Activated naive CD8-positive, alpha-beta T cell treated with anti-CD3 and anti-CD28 coated beads, Interleukin-2, amount 10 ng/mL, durations not matched to agents 7 days and 5 days (primary cell): Measurements from ENCODE around the gene TRIB2. TPM values are rescaled to one million over a fixed set of nuclear protein-coding genes. Genes with fewer than 3 reads are reported as not detected.

Experiments used
- ATAC-seq: fragments of 150-1000 bp; cut with Tn5 transposase; one replicate; pipeline ENCODE4 v1.10.0; 2021; ENCODE audit warnings: low read depth, moderate library complexity
- POLR2A ChIA-PET: fragments of 350-600 bp; sonication (Branson Sonifier 250); formaldehyde crosslinking; loops from one replicate; lab custom pipeline; 2021; ENCODE audit warnings: antibody characterized with exemption; lab: Charles Lee
- DNase-seq: peaks from one replicate; pipeline ENCODE4 v3.0.0; 2021
- H3K27ac Mint-ChIP-seq: one replicate; pipeline ENCODE4 v1.8.0; 2022; ENCODE audit warnings: mild to moderate bottlenecking, mixed read lengths
- H3K27me3 Mint-ChIP-seq: one replicate; pipeline ENCODE4 v1.8.0; 2022; ENCODE audit warnings: mild to moderate bottlenecking, moderate library complexity, mixed read lengths
- H3K36me3 Mint-ChIP-seq: one replicate; pipeline ENCODE4 v1.8.0; 2021; ENCODE audit warnings: mild to moderate bottlenecking, mixed read lengths
- H3K4me1 Mint-ChIP-seq: one replicate; pipeline ENCODE4 v1.8.0; 2021; ENCODE audit warnings: mixed read lengths
- H3K4me3 Mint-ChIP-seq: one replicate; pipeline ENCODE4 v1.8.0; 2022; ENCODE audit warnings: mild to moderate bottlenecking, moderate library complexity, mixed read lengths
- H3K9me3 Mint-ChIP-seq: one replicate; pipeline ENCODE4 v1.8.0; 2021; ENCODE audit warnings: mixed read lengths
- total RNA-seq, 2 experiments: library from RNA; stranded (reverse); gene quantifications; one replicate each; pipeline ENCODE4 v1.2.3, GENCODE V29; 2021

The TRIB2 gene
- total RNA-seq, 2 experiments from 2014 or later, result 48.7 to 54.0 TPM

DNA sequence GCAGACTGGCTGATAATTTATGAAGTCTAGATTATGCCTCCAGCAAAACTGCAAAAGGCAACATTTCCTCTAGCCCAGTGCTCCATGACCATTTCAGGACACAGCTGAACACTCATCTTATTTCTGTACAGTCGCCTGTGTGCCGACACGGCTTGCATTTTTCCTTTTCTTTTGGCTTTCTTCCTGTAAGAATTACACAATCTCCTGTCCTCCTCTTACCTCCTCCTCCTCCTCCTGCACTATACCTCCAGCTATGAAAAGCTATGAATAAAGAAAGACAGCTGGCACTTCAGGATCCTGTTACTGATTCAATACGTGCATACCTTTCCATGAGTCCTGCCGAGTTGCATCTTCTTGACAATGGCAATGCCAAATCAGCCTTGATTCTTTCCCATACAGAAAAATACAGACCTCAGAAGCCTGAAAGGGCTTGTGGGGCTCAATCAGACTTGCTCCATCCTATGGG is 32.2 kb upstream of the TRIB2 start:
- no peak for ATAC-seq
- H3K36me3 Mint-ChIP-seq, result peaks cover 2% of the 10 kb centered on the region

DNA sequence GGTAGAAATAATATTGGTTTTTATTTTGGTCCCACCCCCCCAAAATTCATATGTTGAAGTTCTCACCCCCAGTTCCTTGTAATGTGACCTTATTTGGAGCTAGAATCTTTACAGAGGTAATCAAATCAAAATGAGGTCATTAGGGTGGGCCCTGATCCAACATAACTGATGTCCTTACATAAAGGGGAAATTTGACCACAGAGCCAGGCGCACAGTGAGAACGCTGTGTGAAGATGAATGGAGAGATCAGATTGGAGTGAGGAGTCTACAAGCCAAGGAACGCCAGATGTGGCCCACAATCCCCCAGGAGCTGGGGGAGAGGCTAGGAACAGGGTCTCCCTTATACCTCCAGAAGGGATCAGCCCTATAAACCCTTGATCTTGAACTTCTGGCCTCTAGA is 31.6 kb upstream of the TRIB2 start:
- DNase-seq, result no peak
- Mint-ChIP-seq H3K4me1 (no peaks in the 10 kb centered on the region), H3K36me3 (no peaks in the 10 kb centered on the region), H3K9me3 (no peaks in the 10 kb centered on the region), H3K27me3 (peaks cover 11% of the 10 kb centered on the region), H3K4me3 (no peak overlapping the region), H3K27ac (no peak overlapping the region)
- POLR2A ChIA-PET, result no interaction called here
- ATAC-seq, result no peak

More for the DNA sequence above, 32.2 kb upstream of the TRIB2 start:
- Mint-ChIP-seq H3K27ac (no peak overlapping the region), H3K4me1 (no peaks in the 10 kb centered on the region), H3K9me3 (peaks cover 3% of the 10 kb centered on the region), H3K27me3 (peaks cover 11% of the 10 kb centered on the region), H3K4me3 (no peak overlapping the region)
- POLR2A ChIA-PET, result interaction anchor here (0.5 kb wide), 1 partner anchor 171 kb away, joined by 4 read pairs; no protein-coding TSS in a partner anchor
- DNase-seq, result no peak

DNA sequence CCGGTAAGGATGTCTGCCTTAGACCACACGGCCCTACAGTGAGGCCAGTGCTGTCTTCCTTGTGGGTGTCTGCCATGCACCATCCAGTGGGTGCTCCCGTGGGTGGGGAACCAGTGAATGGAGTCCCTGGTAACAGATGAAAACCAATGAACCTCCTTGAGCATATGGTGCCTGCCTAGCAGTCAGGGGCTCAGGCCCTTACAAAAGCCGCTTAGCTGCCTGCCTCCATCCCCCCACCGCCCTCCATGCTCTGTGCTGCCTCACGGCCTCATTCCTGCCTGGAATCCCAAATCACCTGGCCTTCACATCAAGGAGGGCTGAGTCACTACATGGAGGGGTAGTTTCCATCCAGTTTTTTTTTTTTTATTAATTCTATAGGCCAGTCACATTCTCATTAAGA is 30.8 kb upstream of the TRIB2 start:
- POLR2A ChIA-PET, result no interaction called here
- peaks cover 11% of the 10 kb centered on the region for H3K27me3 Mint-ChIP-seq
- H3K4me3 Mint-ChIP-seq, result no peak overlapping the region
- ATAC-seq (no peak), DNase-seq (no peak)
- H3K9me3 Mint-ChIP-seq, result no peaks in the 10 kb centered on the region
- no peaks in the 10 kb centered on the region for H3K36me3 Mint-ChIP-seq
- H3K27ac Mint-ChIP-seq, result no peak overlapping the region
- no peaks in the 10 kb centered on the region for H3K4me1 Mint-ChIP-seq

DNA sequence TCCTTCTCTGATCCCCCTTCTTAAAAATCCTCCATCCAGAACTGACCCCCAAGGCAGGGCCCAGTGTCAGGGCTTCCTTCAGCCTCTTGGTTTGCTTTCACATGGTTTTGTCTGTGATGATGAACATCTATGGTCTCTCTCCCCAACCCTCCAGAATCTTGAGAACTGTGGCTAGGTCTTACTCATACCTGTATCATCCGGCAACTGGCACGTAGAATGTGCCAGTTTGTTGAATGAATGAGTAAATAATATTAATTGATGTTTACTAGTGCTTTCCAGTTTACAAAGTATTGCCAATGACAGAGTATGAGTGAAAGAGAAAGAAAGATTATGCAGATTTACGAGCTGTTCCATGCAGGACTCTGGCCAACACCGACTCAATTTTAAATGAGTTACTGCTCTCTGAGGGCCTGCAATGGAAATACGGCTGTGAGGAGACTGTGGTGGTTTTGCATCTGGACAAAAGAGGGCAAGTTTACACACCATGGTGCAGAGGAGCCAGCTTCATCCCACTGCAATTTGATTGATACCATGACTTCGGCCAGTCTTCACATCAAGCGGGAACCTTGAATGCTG is 29.9 kb upstream of the TRIB2 start:
- POLR2A ChIA-PET, result no interaction called here
- no peak overlapping the region for H3K27ac Mint-ChIP-seq

DNA sequence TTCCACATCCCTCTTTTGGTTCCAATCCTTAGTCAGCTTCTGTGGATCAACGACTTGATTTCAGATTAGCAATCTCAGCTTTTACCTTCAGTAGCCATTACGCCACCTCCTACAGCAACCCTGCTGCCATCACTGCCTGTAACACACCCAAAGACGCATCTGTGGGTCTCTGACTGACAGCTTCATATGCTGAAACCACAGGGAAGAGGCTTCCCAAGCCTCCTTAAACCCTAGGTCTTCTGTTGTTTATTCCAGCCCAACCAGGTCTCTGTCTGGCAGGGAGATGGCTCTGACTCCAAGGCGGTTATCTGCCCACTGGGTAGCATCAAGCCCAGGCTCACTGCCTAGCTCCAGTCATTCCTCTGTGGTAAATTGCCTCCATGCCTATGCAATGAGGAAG is 28.6 kb upstream of the TRIB2 start:
- H3K4me3 Mint-ChIP-seq, result no peak overlapping the region
- POLR2A ChIA-PET, result no interaction called here
- ATAC-seq, result no peak

More for the DNA sequence above, 29.9 kb upstream of the TRIB2 start:
- Mint-ChIP-seq H3K4me1 (no peaks in the 10 kb centered on the region), H3K4me3 (no peak overlapping the region), H3K27me3 (peaks cover 11% of the 10 kb centered on the region), H3K9me3 (peaks cover 1% of the 10 kb centered on the region), H3K36me3 (no peaks in the 10 kb centered on the region)
- ATAC-seq (no peak), DNase-seq (no peak)

DNA sequence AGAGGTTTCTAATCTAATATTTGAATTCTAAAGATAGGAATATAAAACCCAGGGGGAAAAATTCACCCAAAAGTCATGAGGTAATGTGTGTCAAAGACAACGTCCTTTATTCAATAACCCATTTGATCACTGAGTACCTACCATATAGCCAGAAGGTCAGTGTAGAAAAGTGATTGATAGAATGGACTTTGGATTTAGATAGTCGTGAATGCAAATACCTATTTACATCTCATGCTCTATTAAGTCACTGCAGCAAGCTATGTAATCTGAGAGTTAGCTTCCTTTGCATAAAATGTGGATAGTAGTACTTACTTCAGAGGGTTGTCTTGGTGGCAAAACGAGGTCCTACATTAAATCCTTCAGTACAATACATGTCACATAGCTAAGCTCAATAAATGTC is 27.8 kb upstream of the TRIB2 start:
- POLR2A ChIA-PET, result no interaction called here
- H3K27me3 Mint-ChIP-seq, result peaks cover 8% of the 10 kb centered on the region
- peaks cover 5% of the 10 kb centered on the region for H3K36me3 Mint-ChIP-seq
- H3K9me3 Mint-ChIP-seq, result peaks cover 8% of the 10 kb centered on the region
- DNase-seq (no peak), ATAC-seq (no peak)
- H3K4me1 Mint-ChIP-seq, result peaks cover 3% of the 10 kb centered on the region
- H3K27ac Mint-ChIP-seq, result no peak overlapping the region
- H3K4me3 Mint-ChIP-seq, result no peak overlapping the region

More for the DNA sequence above, 28.6 kb upstream of the TRIB2 start:
- H3K27me3 Mint-ChIP-seq, result peaks cover 8% of the 10 kb centered on the region
- DNase-seq, result no peak
- no peak overlapping the region for H3K27ac Mint-ChIP-seq
- peaks cover 6% of the 10 kb centered on the region for H3K9me3 Mint-ChIP-seq
- H3K36me3 Mint-ChIP-seq, result peaks cover 3% of the 10 kb centered on the region
- peaks cover 3% of the 10 kb centered on the region for H3K4me1 Mint-ChIP-seq

DNA sequence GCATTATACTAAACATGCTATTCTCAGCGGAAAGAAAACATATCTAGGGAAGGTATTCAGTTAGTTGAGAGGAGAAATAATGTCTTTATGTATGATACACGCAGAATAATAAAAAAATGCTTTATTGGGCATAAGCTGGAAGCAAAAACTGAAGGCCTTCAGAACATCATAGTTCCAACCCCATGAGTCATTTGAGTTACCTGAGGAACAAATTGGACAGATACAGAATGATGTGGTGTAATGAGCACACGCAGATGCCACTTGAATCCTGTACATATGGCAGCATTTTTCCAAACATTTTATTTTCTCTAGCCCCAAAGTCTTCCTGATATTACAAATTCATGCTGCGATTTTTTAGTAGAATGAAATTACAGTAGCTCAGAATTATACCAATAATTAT is 23.2 kb upstream of the TRIB2 start:
- POLR2A ChIA-PET, result no interaction called here
- peaks cover 10% of the 10 kb centered on the region for H3K9me3 Mint-ChIP-seq
- DNase-seq, result no peak
- no peaks in the 10 kb centered on the region for H3K27me3 Mint-ChIP-seq
- H3K4me1 Mint-ChIP-seq, result peaks cover 3% of the 10 kb centered on the region
- H3K36me3 Mint-ChIP-seq, result peaks cover 5% of the 10 kb centered on the region
- H3K4me3 Mint-ChIP-seq, result no peak overlapping the region
- no peak overlapping the region for H3K27ac Mint-ChIP-seq
- ATAC-seq, result no peak

DNA sequence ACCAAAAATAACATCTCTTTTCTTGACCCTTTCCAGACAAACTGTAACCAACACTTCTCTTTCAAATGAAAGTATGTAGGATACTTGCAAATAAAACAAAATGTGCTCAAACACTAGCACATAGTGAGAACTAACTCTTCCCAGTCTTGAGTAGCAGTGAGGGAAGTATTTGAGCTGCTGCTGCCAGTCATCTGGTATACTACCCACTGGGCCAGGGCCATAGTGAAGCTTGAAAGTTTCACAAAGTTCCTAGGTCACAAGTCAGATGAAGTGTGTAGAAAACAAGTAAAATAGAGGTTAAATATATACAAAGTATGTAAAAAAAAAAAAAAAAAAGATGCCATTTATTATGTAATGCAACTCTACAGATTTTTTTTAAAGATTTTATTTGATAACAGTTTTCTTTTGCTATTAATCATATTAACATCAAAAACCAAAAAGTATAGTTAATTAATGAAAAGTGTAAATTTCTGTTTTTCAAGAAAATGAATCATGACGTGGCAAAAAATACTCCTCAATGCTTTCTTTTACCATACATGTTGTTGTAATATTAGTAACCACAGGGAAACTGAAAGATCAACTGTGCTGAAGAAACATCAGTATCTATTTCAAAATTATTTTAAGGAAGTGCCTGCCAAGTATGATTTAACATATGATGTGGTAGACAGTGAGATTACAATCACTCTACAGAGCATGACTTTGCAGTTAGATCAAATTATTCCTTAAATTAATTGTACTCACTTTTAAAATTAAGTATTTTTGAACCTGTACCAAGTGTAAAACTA is 21.6 kb upstream of the TRIB2 start:
- no peak overlapping the region for H3K27ac Mint-ChIP-seq
- ATAC-seq (no peak), DNase-seq (no peak)
- H3K4me3 Mint-ChIP-seq, result no peak overlapping the region
- peaks cover 3% of the 10 kb centered on the region for H3K4me1 Mint-ChIP-seq
- peaks cover 2% of the 10 kb centered on the region for H3K27me3 Mint-ChIP-seq
- peaks cover 5% of the 10 kb centered on the region for H3K36me3 Mint-ChIP-seq
- H3K9me3 Mint-ChIP-seq, result peaks cover 10% of the 10 kb centered on the region
- POLR2A ChIA-PET, result interaction anchor here (0.6 kb wide), 1 partner anchor 194 kb away, joined by 4 read pairs; no protein-coding TSS in a partner anchor

DNA sequence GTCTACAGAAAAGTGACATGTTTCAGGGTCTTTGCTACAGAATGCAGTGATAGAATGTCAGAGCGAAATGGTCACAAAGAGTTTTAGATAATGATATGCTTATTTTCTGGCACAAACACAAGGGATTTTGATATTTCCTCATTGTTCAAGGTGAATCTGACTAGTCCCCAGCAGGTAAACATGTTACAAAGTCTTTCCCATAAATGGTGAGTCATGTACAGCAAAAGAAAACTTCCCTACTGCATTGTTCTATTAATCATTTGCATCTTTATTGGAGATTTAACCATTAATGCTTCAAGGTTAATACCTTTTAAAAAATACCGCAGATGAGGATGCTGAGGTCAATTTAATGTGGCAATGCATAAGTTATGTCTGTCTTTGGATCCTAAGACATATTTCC is 19.1 kb upstream of the TRIB2 start:
- Mint-ChIP-seq H3K9me3 (peaks cover 5% of the 10 kb centered on the region), H3K4me3 (no peak overlapping the region), H3K27me3 (peaks cover 2% of the 10 kb centered on the region), H3K27ac (no peak overlapping the region), H3K4me1 (peaks cover 7% of the 10 kb centered on the region), H3K36me3 (peaks cover 2% of the 10 kb centered on the region)
- POLR2A ChIA-PET, result no interaction called here
- ATAC-seq (no peak), DNase-seq (no peak)

DNA sequence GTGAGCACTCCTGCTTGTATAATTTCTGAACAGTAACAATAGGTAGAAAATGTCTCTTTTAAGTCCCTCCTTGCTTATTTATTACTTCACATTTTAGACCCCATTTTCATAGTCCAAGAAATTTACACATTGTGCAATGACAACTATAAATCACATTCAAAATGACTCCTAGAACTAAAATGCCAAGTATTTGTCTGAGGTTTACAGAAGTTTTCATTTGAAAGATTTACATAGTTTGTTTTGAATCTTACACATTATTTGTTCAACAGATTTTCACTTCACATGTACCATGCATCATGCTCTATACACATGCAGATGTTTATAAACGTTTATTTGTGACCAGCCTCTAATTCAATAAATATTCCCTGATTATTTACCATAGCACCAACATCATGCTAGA is 15.7 kb upstream of the TRIB2 start:
- Mint-ChIP-seq H3K27me3 (peaks cover 2% of the 10 kb centered on the region), H3K4me1 (peaks cover 13% of the 10 kb centered on the region), H3K4me3 (no peak overlapping the region), H3K36me3 (peaks cover 7% of the 10 kb centered on the region), H3K9me3 (peaks cover 13% of the 10 kb centered on the region), H3K27ac (no peak overlapping the region)
- POLR2A ChIA-PET, result no interaction called here
- no peak for DNase-seq
- no peak for ATAC-seq

DNA sequence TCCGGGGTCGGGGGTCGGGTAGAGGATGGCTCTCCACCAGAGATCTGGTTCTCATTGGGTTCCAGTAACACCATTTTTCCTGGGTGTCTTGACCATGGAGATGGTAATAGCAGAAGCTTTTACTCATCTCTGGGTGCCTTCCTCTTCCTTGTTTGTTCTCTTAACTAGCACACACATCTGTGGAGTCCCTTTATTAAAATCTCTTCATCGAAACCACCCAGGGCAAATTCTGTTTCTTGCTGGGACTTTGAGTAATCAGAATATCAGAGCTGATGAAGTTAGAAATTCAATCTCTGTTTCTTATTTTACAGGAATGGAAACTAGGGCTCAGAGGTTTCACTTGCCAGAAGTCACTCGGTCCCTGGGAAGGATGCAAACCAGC is 15.0 kb upstream of the TRIB2 start:
- ATAC-seq (no peak), DNase-seq (no peak)
- no peak overlapping the region for H3K27ac Mint-ChIP-seq
- peaks cover 13% of the 10 kb centered on the region for H3K9me3 Mint-ChIP-seq
- H3K4me1 Mint-ChIP-seq, result peaks cover 13% of the 10 kb centered on the region
- no peak overlapping the region for H3K4me3 Mint-ChIP-seq
- peaks cover 7% of the 10 kb centered on the region for H3K36me3 Mint-ChIP-seq
- H3K27me3 Mint-ChIP-seq, result peaks cover 2% of the 10 kb centered on the region
- POLR2A ChIA-PET, result no interaction called here

DNA sequence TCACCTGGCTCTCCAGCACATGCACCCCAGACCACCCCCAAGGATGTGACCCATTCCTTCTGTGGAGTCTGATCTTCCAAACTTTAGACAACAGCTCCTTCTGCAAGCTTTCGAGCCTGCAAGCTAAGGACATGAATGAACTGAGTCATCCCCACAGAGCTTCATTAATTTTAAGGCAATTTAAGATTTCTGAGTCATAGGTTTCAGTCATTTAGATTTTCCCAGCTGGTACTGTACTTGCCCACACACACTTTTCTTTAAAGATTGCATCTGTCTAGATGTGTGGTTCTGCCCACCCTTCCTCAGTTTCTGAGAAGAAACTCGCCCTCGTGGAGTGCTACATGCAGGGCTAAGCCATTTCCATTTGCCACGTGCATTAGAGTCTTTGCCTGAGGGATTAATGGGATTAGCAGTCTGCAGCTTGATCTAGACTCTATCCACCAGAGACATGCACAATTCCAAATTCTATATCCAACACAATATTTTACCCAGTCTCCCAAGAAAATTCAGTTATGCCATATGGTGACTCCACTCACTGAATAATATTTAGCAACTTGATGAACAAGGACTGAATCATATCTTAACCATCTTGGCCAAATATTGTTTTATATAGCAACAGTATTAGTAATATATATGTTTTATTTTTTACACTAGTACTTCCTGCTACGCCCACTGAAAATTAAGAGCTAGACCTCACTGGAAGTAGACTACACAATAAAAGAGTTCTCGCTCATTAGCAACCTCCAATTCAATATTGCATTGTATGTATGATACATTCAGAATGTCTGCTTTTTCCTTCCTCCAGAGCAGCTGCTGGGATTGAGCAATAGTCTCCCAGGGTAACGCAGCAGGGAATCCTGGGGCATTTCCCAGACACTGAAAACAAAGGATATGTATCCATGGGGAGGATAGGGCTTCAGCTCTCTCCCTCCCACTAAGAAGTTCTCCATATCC is 14.3 kb upstream of the TRIB2 start:
- H3K27ac Mint-ChIP-seq, result no peak overlapping the region
- peaks cover 13% of the 10 kb centered on the region for H3K4me1 Mint-ChIP-seq
- no peak overlapping the region for H3K4me3 Mint-ChIP-seq
- H3K36me3 Mint-ChIP-seq, result peaks cover 7% of the 10 kb centered on the region
- DNase-seq (no peak), ATAC-seq (no peak)
- H3K27me3 Mint-ChIP-seq, result peaks cover 2% of the 10 kb centered on the region
- H3K9me3 Mint-ChIP-seq, result peaks cover 13% of the 10 kb centered on the region
- POLR2A ChIA-PET, result no interaction called here

DNA sequence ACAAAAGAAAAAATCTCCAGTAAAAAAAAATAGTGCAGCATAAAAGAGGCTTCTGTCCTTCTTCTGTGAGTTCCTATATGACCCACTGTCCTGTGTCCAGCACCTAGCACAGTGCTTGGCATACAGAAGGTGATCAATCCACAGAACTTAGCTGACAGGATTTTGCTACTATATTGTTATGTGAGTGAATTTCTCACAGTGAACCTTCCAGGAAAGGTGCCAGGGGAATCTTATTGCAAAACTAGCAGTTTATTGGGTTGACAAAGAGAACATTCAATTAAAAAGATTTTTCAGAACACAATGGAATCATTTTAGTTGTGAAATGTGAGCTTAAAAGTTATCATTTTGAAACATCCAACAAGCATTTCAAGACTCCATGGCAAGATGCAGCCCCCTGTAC is 12.4 kb upstream of the TRIB2 start:
- H3K36me3 Mint-ChIP-seq, result peaks cover 12% of the 10 kb centered on the region
- no peak overlapping the region for H3K27ac Mint-ChIP-seq
- no peak for DNase-seq
- no peaks in the 10 kb centered on the region for H3K27me3 Mint-ChIP-seq
- no peak for ATAC-seq
- no peak overlapping the region for H3K4me3 Mint-ChIP-seq
- POLR2A ChIA-PET, result no interaction called here
- peaks cover 13% of the 10 kb centered on the region for H3K9me3 Mint-ChIP-seq
- H3K4me1 Mint-ChIP-seq, result peaks cover 26% of the 10 kb centered on the region
